ENCODE data around the gene NCOA7. TPM values are rescaled to one million over a fixed set of nuclear protein-coding genes. Genes with fewer than 3 reads are reported as not detected.

NCOA7 gene
- total and polyA plus RNA-seq, 5 donors, result 5.9 to 18.6 (median 16.9) TPM

Other genes with a start within 250 kb of the NCOA7 start
- gene HEY2, start 41.3 kb upstream of the NCOA7 start, total RNA-seq, result 1 to 10 TPM; 2.6 to 6.0 (median 3.7) TPM
- 3.1 TPM for gene HEY2, start 41.3 kb upstream of the NCOA7 start, polyA plus RNA-seq
- gene HINT3, start 165.8 kb downstream of the NCOA7 start, total RNA-seq, result 10 to 100 TPM; 27.4 to 31.0 (median 28.3) TPM
- 13.0 TPM for gene HINT3, start 165.8 kb downstream of the NCOA7 start, polyA plus RNA-seq
- gene TRMT11, start 195.6 kb downstream of the NCOA7 start, total RNA-seq, result 10 to 100 TPM; 12.0 to 15.6 (median 15.0) TPM
- 12.7 TPM for gene TRMT11, start 195.6 kb downstream of the NCOA7 start, polyA plus RNA-seq